Mucosa of rectum (tissue), 2 donors: ENCODE measurements around the gene DIDO1.

ENCODE experiments used
- H3K27ac ChIP-seq, 2 donors: one replicate each; pipeline ENCODE4 v1.7.0; 2013; ENCODE audit warnings: inconsistent platforms in 2 of 2, low read depth in 2 of 2, low read length in 2 of 2
- H3K27me3 ChIP-seq, 2 donors: one replicate each; pipeline ENCODE4 v1.7.0; 2013; ENCODE audit warnings: low read length in 2 of 2; ENCODE audit not compliant: control insufficient read depth in 2 of 2, insufficient read depth in 2 of 2
- H3K36me3 ChIP-seq, 2 donors: one replicate each; pipeline ENCODE4 v1.7.0; 2013; ENCODE audit warnings: low read length in 2 of 2; ENCODE audit not compliant: control insufficient read depth in 2 of 2, insufficient read depth in 2 of 2
- H3K4me1 ChIP-seq, 2 donors: one replicate each; pipeline ENCODE4 v1.7.0; 2013; ENCODE audit warnings: low read length in 2 of 2, mild to moderate bottlenecking in 1 of 2; ENCODE audit not compliant: control insufficient read depth in 2 of 2, insufficient read depth in 2 of 2
- H3K4me3 ChIP-seq, 2 donors: one replicate each; pipeline ENCODE4 v1.7.0; 2013; ENCODE audit warnings: low read length in 2 of 2
- H3K9ac ChIP-seq, 2 donors: one replicate each; pipeline ENCODE4 v1.7.0; 2013; ENCODE audit warnings: low read length in 2 of 2, low read depth in 1 of 2, mild to moderate bottlenecking in 1 of 2
- H3K9me3 ChIP-seq, 2 donors: one replicate each; pipeline ENCODE4 v1.7.0; 2013; ENCODE audit warnings: low read length in 2 of 2; ENCODE audit not compliant: control insufficient read depth in 2 of 2
- donor health status: healthy.
- donor health status: Normal muscosa, but diverticular disease.

Gene DIDO1

GRCh38 chr20:62910217-62910766 is 16.0 kb downstream of the DIDO1 start:
- Histone ChIP-seq H3K4me3 (no peak overlapping the region), H3K9me3 (no peaks in the 10 kb centered on the region), H3K4me1 (peaks cover 0 to 8% of the 10 kb centered on the region in 2 donors), H3K9ac (no peak overlapping the region), H3K27me3 (no peaks in the 10 kb centered on the region), H3K27ac (no peak overlapping the region), H3K36me3 (peaks cover 76 to 79% of the 10 kb centered on the region in 2 donors)

GRCh38 chr20:62908971-62909791 is 17.1 kb downstream of the DIDO1 start:
- Histone ChIP-seq H3K27ac (no peak overlapping the region), H3K4me3 (no peak overlapping the region), H3K4me1 (no peaks in the 10 kb centered on the region), H3K9ac (no peak overlapping the region), H3K27me3 (no peaks in the 10 kb centered on the region), H3K9me3 (no peaks in the 10 kb centered on the region), H3K36me3 (peaks cover 83 to 88% of the 10 kb centered on the region in 2 donors)

GRCh38 chr20:62907384-62908317 is 18.7 kb downstream of the DIDO1 start:
- H3K27ac ChIP-seq = no peak overlapping the region
- peaks cover 87 to 94% of the 10 kb centered on the region in 2 donors for H3K36me3 ChIP-seq
- no peak overlapping the region for H3K4me3 ChIP-seq
- no peaks in the 10 kb centered on the region for H3K27me3 ChIP-seq
- H3K9ac ChIP-seq = no peak overlapping the region
- no peaks in the 10 kb centered on the region for H3K9me3 ChIP-seq
- no peaks in the 10 kb centered on the region for H3K4me1 ChIP-seq

GRCh38 chr20:62906647-62907375 is 19.5 kb downstream of the DIDO1 start:
- Histone ChIP-seq H3K36me3 (peaks cover 85 to 95% of the 10 kb centered on the region in 2 donors), H3K4me3 (no peak overlapping the region), H3K27ac (no peak overlapping the region), H3K9ac (no peak overlapping the region), H3K4me1 (no peaks in the 10 kb centered on the region), H3K9me3 (no peaks in the 10 kb centered on the region), H3K27me3 (no peaks in the 10 kb centered on the region)

GRCh38 chr20:62906209-62906608 is 20.1 kb downstream of the DIDO1 start:
- Histone ChIP-seq H3K4me3 (no peak overlapping the region), H3K4me1 (peaks cover 2 to 3% of the 10 kb centered on the region in 2 donors), H3K9ac (no peak overlapping the region), H3K27ac (no peak overlapping the region), H3K27me3 (no peaks in the 10 kb centered on the region), H3K36me3 (peaks cover 80 to 93% of the 10 kb centered on the region in 2 donors), H3K9me3 (no peaks in the 10 kb centered on the region)

- H3K4me1 ChIP-seq = peaks cover 8% of the 10 kb centered on the region in 2 donors
- H3K9ac ChIP-seq = no peak overlapping the region
- no peak overlapping the region for H3K4me3 ChIP-seq
- H3K9me3 ChIP-seq = no peaks in the 10 kb centered on the region
- peaks cover 74 to 90% of the 10 kb centered on the region in 2 donors for H3K36me3 ChIP-seq
- no peaks in the 10 kb centered on the region for H3K27me3 ChIP-seq
- no peak overlapping the region for H3K27ac ChIP-seq
These were observed 20.7 kb downstream of the DIDO1 start for GRCh38 chr20:62905536-62906117.

GRCh38 chr20:62902926-62903615 is 23.2 kb downstream of the DIDO1 start:
- H3K27me3 ChIP-seq = no peaks in the 10 kb centered on the region
- no peak overlapping the region for H3K27ac ChIP-seq
- peaks cover 29 to 31% of the 10 kb centered on the region in 2 donors for H3K4me1 ChIP-seq
- peaks cover 50 to 66% of the 10 kb centered on the region in 2 donors for H3K36me3 ChIP-seq
- H3K4me3 ChIP-seq = no peak overlapping the region
- no peaks in the 10 kb centered on the region for H3K9me3 ChIP-seq
- H3K9ac ChIP-seq = no peak overlapping the region

- Histone ChIP-seq H3K9ac (no peak overlapping the region), H3K9me3 (no peaks in the 10 kb centered on the region), H3K36me3 (peaks cover 40 to 54% of the 10 kb centered on the region in 2 donors), H3K27me3 (no peaks in the 10 kb centered on the region), H3K27ac (no peak overlapping the region), H3K4me1 (peaks cover 29 to 31% of the 10 kb centered on the region in 2 donors), H3K4me3 (no peak overlapping the region)
These were observed 24.4 kb downstream of the DIDO1 start for GRCh38 chr20:62901891-62902290.
